GM19468 (cell line): ENCODE data around the gene SWAP70.

Experiments
- ATAC-seq: cut with Tn5 transposase; IDR thresholded peaks from one replicate; pipeline ENCODE4 v1.9.1; 2021; ENCODE audit warnings: mild to moderate bottlenecking, moderate library complexity, moderate number of reproducible peaks; ENCODE audit not compliant: unreplicated experiment; ENCODE audit errors: extremely low read depth

SWAP70 gene

DNA sequence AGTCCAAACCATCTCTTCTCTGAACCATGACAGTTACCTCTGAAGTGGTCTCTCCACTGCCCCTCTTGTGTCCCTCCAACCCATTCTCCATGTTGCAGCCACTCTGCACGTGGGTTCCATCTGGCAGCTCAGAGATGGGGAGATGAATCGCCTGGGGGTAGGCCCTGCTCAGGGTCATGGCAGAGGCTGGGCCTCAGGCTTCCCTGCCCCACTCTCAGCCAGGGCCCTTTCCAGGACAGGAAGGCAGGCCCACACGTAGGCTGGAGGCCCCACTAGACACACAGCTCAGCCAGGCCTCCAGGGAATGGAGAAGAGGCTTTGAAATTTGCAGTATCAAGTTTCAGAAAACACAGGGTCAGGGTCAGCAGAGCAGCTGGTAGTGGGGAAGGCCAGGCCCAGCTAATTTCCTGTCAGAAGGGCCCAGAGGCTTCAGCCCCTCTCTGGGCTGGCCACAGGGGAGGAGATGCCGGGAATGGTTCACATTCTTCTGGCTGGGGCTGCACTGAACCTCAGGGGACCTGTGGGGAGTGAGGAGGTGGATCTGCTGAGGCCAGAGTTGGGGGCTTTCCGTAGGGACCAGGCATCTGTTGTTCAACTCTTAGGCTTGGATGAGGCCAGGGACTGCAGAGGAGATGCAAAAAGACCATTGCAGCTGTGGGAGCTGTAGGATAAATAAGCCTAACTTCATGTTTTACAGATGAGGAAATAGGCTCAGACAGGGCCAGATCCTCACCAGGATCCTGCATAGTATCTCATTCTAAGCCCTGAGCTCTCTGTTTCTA lies 101.6 kb downstream of the SWAP70 start:
- ATAC-seq: no peak

- ATAC-seq: no peak
Observed at GRCh38 chr11:9769621-9770020, 105.7 kb downstream of the SWAP70 start.

DNA sequence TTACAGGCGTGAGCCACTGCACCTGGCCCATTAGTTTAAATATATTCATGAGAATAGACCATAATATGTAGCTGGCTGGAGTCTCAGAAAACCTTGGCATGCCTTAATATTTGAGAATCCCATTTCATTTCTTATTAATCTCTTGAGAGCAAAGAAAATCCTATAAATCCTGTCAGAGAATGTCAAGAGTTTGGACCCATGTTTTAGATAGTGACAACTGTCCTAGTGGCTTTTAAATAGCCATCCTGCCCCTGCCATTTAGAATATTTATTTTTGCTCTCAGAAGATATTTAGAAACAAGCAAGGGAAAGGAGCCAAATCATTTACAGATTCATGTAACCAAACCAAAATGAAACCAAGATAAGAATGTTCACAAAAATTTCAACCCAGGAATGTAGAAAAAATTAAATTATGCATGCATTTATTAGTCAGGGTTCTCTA lies 107.2 kb downstream of the SWAP70 start:
- ATAC-seq: no peak

DNA sequence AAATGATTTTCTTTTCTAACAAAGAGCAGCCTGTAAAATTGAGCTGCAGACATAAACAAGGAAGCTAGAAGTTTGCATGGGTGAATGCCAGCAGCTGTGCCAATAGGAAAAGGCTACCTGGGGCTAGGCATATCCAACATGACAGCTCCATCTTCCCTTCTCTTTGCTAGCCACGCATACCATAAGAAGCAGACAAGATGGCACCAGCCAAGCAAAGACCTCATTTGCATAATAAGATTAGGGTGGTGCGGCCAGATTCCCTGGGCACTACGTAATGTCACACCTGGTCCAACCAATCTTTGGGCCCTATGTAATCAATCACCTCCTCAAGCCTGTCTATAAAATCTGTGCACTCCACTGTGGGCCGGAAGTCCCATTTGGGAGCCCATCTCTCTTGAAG lies 108.3 kb downstream of the SWAP70 start:
- ATAC-seq: no peak

DNA sequence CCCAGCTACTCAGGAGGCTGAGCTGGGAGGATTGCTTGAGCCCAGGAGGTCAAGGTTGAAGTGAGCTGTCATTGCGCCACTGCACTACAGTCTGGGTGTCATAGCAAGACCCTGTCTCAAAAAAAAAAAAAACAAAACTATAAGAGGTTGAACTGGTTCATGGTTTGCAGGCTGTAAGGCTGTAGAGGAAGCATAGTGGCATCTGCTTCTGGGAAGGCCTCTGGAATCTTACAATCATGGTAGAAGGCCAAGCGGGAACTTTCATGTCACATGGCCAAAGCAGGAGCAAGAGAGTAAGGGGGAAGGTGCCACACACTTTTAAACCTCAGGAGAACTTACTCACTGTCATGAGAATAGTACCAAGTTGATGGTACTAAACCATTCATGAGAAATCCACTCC lies 109.6 kb downstream of the SWAP70 start:
- ATAC-seq: no peak

- ATAC-seq: no peak
Observed at GRCh38 chr11:9774109-9774508, 110.2 kb downstream of the SWAP70 start.

- no peak for ATAC-seq
Observed at GRCh38 chr11:9774591-9775397, 110.9 kb downstream of the SWAP70 start.

GRCh38 chr11:9775398-9775779 lies 111.5 kb downstream of the SWAP70 start:
- ATAC-seq: no peak

- no peak for ATAC-seq
Observed at GRCh38 chr11:9776203-9776602, 112.3 kb downstream of the SWAP70 start.

GRCh38 chr11:9777066-9777465 lies 113.2 kb downstream of the SWAP70 start:
- no peak for ATAC-seq

GRCh38 chr11:9777525-9777924 lies 113.6 kb downstream of the SWAP70 start:
- no peak for ATAC-seq

DNA sequence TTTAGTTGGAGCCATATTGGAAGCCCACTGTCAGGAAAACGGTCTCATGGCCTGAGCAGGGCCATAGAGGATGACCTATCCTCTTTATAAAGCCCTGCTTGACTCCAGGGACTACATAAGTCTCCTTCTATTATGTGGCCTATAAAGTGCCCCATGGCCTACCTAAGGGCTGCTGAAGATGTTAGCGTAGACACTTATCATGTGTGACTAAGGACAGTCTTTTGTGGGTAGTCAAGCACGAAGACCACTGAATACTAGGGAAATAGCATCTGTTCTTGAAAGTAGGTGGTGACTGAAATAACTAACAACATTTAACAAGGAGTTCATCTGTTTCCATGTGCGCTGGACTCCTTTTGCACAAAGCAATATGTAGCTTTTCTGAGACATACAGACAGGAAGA lies 117.1 kb downstream of the SWAP70 start:
- no peak for ATAC-seq

DNA sequence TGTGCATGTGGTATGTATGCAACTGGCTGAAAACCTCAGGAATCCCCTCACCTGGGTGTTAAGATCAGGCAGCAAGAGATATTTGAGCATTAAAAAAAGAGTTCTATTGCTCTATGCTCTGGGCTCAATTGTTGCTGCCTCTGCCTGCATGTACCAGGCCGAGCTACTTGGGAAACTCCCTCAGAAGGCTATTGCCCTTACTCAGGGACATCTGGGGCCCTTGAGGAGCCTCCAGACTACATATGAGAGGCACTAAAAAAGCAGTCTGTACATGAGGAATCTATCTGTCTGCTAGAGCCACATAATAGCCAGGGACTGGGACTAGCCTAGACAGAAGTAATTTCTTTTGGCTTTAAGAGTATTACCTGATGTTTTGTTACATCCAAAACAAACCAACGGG lies 120.1 kb downstream of the SWAP70 start:
- ATAC-seq: no peak

DNA sequence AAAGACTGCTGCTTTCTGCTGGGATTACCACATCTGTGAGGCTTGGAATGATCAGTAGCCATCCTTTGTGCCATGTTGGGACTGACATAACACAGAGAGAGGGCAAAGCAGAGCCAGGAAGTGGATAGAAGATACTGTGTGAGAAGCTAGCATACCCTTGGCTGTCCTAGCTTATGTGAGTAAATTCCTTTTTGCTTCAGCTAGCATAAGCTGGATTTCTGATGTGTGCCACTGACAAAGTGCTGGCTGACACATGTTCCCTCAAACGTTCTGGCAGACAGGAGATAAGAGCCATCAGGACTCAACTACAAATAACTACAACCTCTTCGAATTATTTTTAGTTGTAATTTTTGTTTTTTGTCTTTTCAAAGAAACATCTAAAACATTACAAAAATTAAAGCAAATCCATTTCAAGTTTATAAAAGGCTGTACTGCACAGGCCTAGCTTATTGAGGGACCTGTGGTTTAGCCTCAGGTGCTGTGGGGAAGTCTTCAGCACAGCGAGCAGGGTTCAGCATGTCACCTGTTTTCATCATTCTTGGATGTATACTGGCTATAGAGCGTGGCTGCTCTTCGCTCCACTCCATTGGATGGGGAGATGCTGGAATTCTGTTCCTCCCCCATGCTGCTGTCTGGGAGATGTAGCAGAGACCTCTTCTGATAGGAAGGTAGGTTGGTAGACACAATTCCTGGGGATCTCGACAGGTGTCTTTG lies 120.9 kb downstream of the SWAP70 start:
- no peak for ATAC-seq

- no peak for ATAC-seq
Observed at GRCh38 chr11:9787260-9787659, 123.4 kb downstream of the SWAP70 start.

GRCh38 chr11:9787981-9788521 lies 124.2 kb downstream of the SWAP70 start:
- no peak for ATAC-seq

DNA sequence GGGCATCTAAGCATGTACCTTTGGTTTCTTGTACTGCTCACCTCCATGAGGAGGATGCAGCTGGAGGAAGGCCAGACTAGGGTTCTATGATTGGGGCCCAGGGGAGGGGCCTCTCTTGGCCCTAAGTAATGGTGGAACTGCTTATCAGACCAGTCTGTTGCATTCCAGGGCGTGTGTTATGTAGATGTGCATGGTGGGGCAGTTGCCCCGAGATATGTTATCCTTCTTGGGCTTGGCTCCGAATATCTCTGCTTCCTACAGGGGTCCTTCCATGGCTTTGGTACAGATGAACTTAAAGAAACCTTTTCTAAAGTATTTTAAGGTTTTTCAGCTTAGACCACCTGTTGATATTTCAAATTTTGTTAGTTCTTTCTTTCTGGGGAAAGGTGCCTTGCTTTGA lies 126.0 kb downstream of the SWAP70 start:
- ATAC-seq: no peak

- ATAC-seq: no peak
Observed at GRCh38 chr11:9790703-9791102, 126.8 kb downstream of the SWAP70 start.

GRCh38 chr11:9796266-9796665 lies 132.4 kb downstream of the SWAP70 start:
- no peak for ATAC-seq

GRCh38 chr11:9796854-9797253 lies 133.0 kb downstream of the SWAP70 start:
- ATAC-seq: no peak

DNA sequence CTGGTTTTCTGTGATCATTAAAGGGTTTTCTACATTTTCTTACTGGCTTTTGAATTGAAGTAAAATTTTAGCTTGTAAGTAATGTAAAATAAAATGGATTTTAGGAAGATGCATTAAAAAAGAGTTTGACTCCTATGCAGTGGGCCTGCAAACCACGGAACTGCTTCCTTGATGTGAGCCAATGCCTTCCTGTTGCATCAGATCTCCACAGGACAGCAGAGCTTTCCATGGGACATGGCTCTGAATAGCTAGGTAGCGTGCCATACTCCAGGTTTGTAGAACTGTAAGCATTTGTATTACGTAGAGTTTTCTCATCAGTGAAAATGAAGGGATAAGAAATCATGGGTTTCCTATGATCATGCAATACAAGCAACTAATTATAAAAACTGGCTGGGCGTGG lies 133.4 kb downstream of the SWAP70 start:
- ATAC-seq: no peak
